ENCODE data around the gene RPL3. TPM values are rescaled to one million over a fixed set of nuclear protein-coding genes. Genes with fewer than 3 reads are reported as not detected.

Gene RPL3
- total RNA-seq, 1 experiment from 2014 or later: 3,475 TPM

GRCh38 chr22:39300186-39300830 is 19.1 kb downstream of the RPL3 start:
- TF ChIP-seq CTCF (IDR thresholded peaks at IDR 0.05; ENCODE audit: unreplicated experiment): no peak
- intact Hi-C loops (cut with micrococcal nuclease): no loop called here
- H3K4me1 Mint-ChIP-seq (ENCODE audit: insufficient read depth, unreplicated experiment): peaks cover 31% of the 10 kb centered on the region
- ChIA-PET CTCF (interaction anchor here (0.6 to 2.0 kb wide), 3 partner anchors 7 to 15 kb away, joined by 4 to 6 read pairs (median 4); no protein-coding TSS in a partner anchor), POLR2A (interaction anchor here (0.6 to 1.5 kb wide), 4 partner anchors 9 to 57 kb away, joined by 3 to 5 read pairs (median 4); partner anchors contain the start of gene RPL3)
- no TSS peak for BruUV-seq (replicated peaks)
- no peaks in the 10 kb centered on the region for H3K36me3 Mint-ChIP-seq (ENCODE audit: insufficient read depth, unreplicated experiment)
- DNase-seq (ENCODE audit: unreplicated experiment): no peak
- no peaks in the 10 kb centered on the region for H3K27me3 Mint-ChIP-seq (ENCODE audit: insufficient read depth, unreplicated experiment)
- no peak overlapping the region for H3K27ac Mint-ChIP-seq (ENCODE audit: low read depth, unreplicated experiment)
- H3K9me3 Mint-ChIP-seq (ENCODE audit: unreplicated experiment): no peaks in the 10 kb centered on the region
- H3K4me3 Mint-ChIP-seq (ENCODE audit: unreplicated experiment): no peak overlapping the region

GRCh38 chr22:39299829-39300178 is 19.6 kb downstream of the RPL3 start:
- CTCF ChIA-PET: interaction anchor here (0.6 to 2.0 kb wide), 4 partner anchors 8 to 16 kb away, joined by 3 to 6 read pairs (median 4); no protein-coding TSS in a partner anchor
- no peak for TF ChIP-seq CTCF (IDR thresholded peaks at IDR 0.05; ENCODE audit: unreplicated experiment)
- intact Hi-C loops (cut with micrococcal nuclease): no loop called here
- Mint-ChIP-seq H3K36me3 (ENCODE audit: insufficient read depth, unreplicated experiment) (no peaks in the 10 kb centered on the region), H3K4me1 (ENCODE audit: insufficient read depth, unreplicated experiment) (peaks cover 31% of the 10 kb centered on the region), H3K27me3 (ENCODE audit: insufficient read depth, unreplicated experiment) (no peaks in the 10 kb centered on the region), H3K9me3 (ENCODE audit: unreplicated experiment) (no peaks in the 10 kb centered on the region), H3K4me3 (ENCODE audit: unreplicated experiment) (no peak overlapping the region), H3K27ac (ENCODE audit: low read depth, unreplicated experiment) (no peak overlapping the region)
- POLR2A ChIA-PET: interaction anchor here (0.6 to 1.5 kb wide), 4 partner anchors 9 to 1520 kb away, joined by 3 to 5 read pairs (median 3); partner anchors contain the start of gene RPL3
- DNase-seq (ENCODE audit: unreplicated experiment): no peak
- BruUV-seq (replicated peaks): no TSS peak

- POLR2A ChIA-PET: no interaction called here
- DNase-seq (ENCODE audit: unreplicated experiment): no peak
- peaks cover 31% of the 10 kb centered on the region for H3K4me1 Mint-ChIP-seq (ENCODE audit: insufficient read depth, unreplicated experiment)
- BruUV-seq (replicated peaks): no TSS peak
- intact Hi-C loops (cut with micrococcal nuclease): no loop called here
- CTCF ChIA-PET: interaction anchor here (2.0 kb wide), 1 partner anchor 11 kb away, joined by 6 read pairs; no protein-coding TSS in a partner anchor
- no peak overlapping the region for H3K4me3 Mint-ChIP-seq (ENCODE audit: unreplicated experiment)
- no peaks in the 10 kb centered on the region for H3K9me3 Mint-ChIP-seq (ENCODE audit: unreplicated experiment)
- H3K27me3 Mint-ChIP-seq (ENCODE audit: insufficient read depth, unreplicated experiment): no peaks in the 10 kb centered on the region
- no peaks in the 10 kb centered on the region for H3K36me3 Mint-ChIP-seq (ENCODE audit: insufficient read depth, unreplicated experiment)
- H3K27ac Mint-ChIP-seq (ENCODE audit: low read depth, unreplicated experiment): no peak overlapping the region
- no peak for TF ChIP-seq CTCF (IDR thresholded peaks at IDR 0.05; ENCODE audit: unreplicated experiment)
Measured at GRCh38 chr22:39298241-39298987, 21.0 kb downstream of the RPL3 start.

GRCh38 chr22:39297490-39298240 is 21.8 kb downstream of the RPL3 start:
- no peak for TF ChIP-seq CTCF (IDR thresholded peaks at IDR 0.05; ENCODE audit: unreplicated experiment)
- no peak for DNase-seq (ENCODE audit: unreplicated experiment)
- Mint-ChIP-seq H3K36me3 (ENCODE audit: insufficient read depth, unreplicated experiment) (no peaks in the 10 kb centered on the region), H3K4me1 (ENCODE audit: insufficient read depth, unreplicated experiment) (peaks cover 33% of the 10 kb centered on the region), H3K4me3 (ENCODE audit: unreplicated experiment) (no peak overlapping the region), H3K9me3 (ENCODE audit: unreplicated experiment) (no peaks in the 10 kb centered on the region), H3K27ac (ENCODE audit: low read depth, unreplicated experiment) (no peak overlapping the region), H3K27me3 (ENCODE audit: insufficient read depth, unreplicated experiment) (no peaks in the 10 kb centered on the region)
- ChIA-PET POLR2A (interaction anchor here (0.6 to 0.7 kb wide), 2 partner anchors 9 to 40 kb away, joined by 3 to 4 read pairs; no protein-coding TSS in a partner anchor), CTCF (no interaction called here)
- intact Hi-C loops (cut with micrococcal nuclease): no loop called here
- no TSS peak for BruUV-seq (replicated peaks)

Measured in MCF 10A (cell line).